HepG2 (cell line): ENCODE measurements around the gene ZNF132. TPM values are rescaled to one million over a fixed set of nuclear protein-coding genes. Genes with fewer than 3 reads are reported as not detected.

Source experiments
- AFF4 ChIP-seq: sonication (generic); formaldehyde crosslinking; IDR thresholded peaks from 2 replicates; pipeline ENCODE4 v1.4.0; 2020; ENCODE audit warnings: missing genetic modification reagents
- CBX5 ChIP-seq: sonication (generic); formaldehyde crosslinking; IDR thresholded peaks from 2 replicates; pipeline ENCODE4 v1.4.0; 2020; ENCODE audit warnings: missing genetic modification reagents, borderline replicate concordance
- CHCHD3 ChIP-seq: sonication (generic); formaldehyde crosslinking; IDR thresholded peaks from 2 replicates; pipeline ENCODE4 v1.8.0; 2022; ENCODE audit warnings: mild to moderate bottlenecking, missing genetic modification reagents, moderate library complexity
- ESRRA ChIP-seq: sonication (generic); formaldehyde crosslinking; IDR thresholded peaks from 2 replicates; pipeline ENCODE4 v1.5.1; 2020; ENCODE audit warnings: mild to moderate bottlenecking, low read depth, missing genetic modification reagents
- KAT8 ChIP-seq: IDR thresholded peaks from 2 replicates; pipeline ENCODE4 v1.6.1; 2016; ENCODE audit warnings: missing genetic modification reagents, missing compliant biosample characterization
- MAFK ChIP-seq, 2 experiments: IDR thresholded peaks in 1 of 2; conservative IDR thresholded peaks in 1 of 2; 2 replicates each; pipeline ENCODE4 v1.6.1; 2011; ENCODE audit warnings: improper control_type of control experiment in 2 of 2, low read length in 2 of 2
- MAZ ChIP-seq, 2 experiments: sonication (generic) in 1 of 2; formaldehyde crosslinking in 1 of 2; IDR thresholded peaks; 2 replicates each; pipeline versions ENCODE4 v1.5.0 to v1.6.1; 2012 to 2020; ENCODE audit warnings: low read depth in 2 of 2, mild to moderate bottlenecking in 2 of 2, borderline replicate concordance in 1 of 2, improper control_type of control experiment in 1 of 2, low read length in 1 of 2, missing genetic modification reagents in 1 of 2, moderate library complexity in 1 of 2
- NBN ChIP-seq: fragments of 450-650 bp; conservative IDR thresholded peaks from 2 replicates; pipeline ENCODE4 v1.6.1; 2017
- ONECUT2 ChIP-seq: sonication (generic); formaldehyde crosslinking; IDR thresholded peaks from 2 replicates; pipeline ENCODE4 v1.4.0; 2020; ENCODE audit warnings: missing genetic modification reagents
- SATB2 ChIP-seq: sonication (generic); formaldehyde crosslinking; IDR thresholded peaks from 2 replicates; pipeline ENCODE4 v1.5.0; 2020; ENCODE audit warnings: missing genetic modification reagents
- SOX13 ChIP-seq, 3 experiments: fragments of 450-650 bp in 1 of 3; sonication (generic) in 1 of 3; formaldehyde crosslinking in 1 of 3; IDR thresholded peaks in 2 of 3; conservative IDR thresholded peaks in 1 of 3; 2 replicates each; pipeline versions ENCODE4 v1.5.0 to v1.6.1; 2016 to 2020; ENCODE audit warnings: antibody characterized with exemption in 1 of 3, mild to moderate bottlenecking in 1 of 3, missing compliant biosample characterization in 1 of 3, missing genetic modification reagents in 1 of 3, moderate library complexity in 1 of 3
- ZC3H13 ChIP-seq: sonication (generic); formaldehyde crosslinking; IDR thresholded peaks from 2 replicates; pipeline ENCODE4 v1.8.1; 2023; ENCODE audit warnings: mild to moderate bottlenecking, missing genetic modification reagents, moderate library complexity
- ZNF143 ChIP-seq: sonication (generic); formaldehyde crosslinking; IDR thresholded peaks from 2 replicates; pipeline ENCODE4 v1.4.0; 2020; ENCODE audit warnings: missing genetic modification reagents
- ZNF180 ChIP-seq: sonication (generic); formaldehyde crosslinking; IDR thresholded peaks from 2 replicates; pipeline ENCODE4 v1.4.0; 2020; ENCODE audit warnings: low read depth, missing genetic modification reagents, borderline replicate concordance
- ZNF207 ChIP-seq: fragments of 450-650 bp; IDR thresholded peaks from 2 replicates; pipeline ENCODE4 v1.6.1; 2016; ENCODE audit warnings: antibody characterized with exemption, borderline replicate concordance
- ZNF350 ChIP-seq: sonication (generic); formaldehyde crosslinking; IDR thresholded peaks from 2 replicates; pipeline ENCODE4 v1.4.0; 2020; ENCODE audit warnings: mild to moderate bottlenecking, low read depth, missing genetic modification reagents, borderline replicate concordance
- ZNF614 ChIP-seq: IDR thresholded peaks from 2 replicates; pipeline ENCODE4 v1.6.1; 2018; ENCODE audit warnings: missing biosample characterization, missing genetic modification reagents, inconsistent platforms, borderline replicate concordance
- ZNF615 ChIP-seq: sonication (generic); formaldehyde crosslinking; IDR thresholded peaks from 2 replicates; pipeline ENCODE4 v1.5.0; 2020; ENCODE audit warnings: mild to moderate bottlenecking, missing genetic modification reagents, borderline replicate concordance
- polyA plus RNA-seq, 8 experiments: library from polyadenylated mRNA; depleted of rRNA in 3 of 8; stranded (reverse) in 7 of 8; unstranded in 1 of 8; fragments of >200 nt; fragmentation: Illumina TruSeq in 4 of 8; extraction: Trizol in 4 of 8; gene quantifications; 2 replicates each; pipeline versions ENCODE4 v1.2.1 to v1.2.3, GENCODE V29; 2011 to 2016; ENCODE audit warnings: low read depth in 4 of 8, missing spikeins in 1 of 8, mixed read lengths in 1 of 8; ENCODE audit not compliant: insufficient read depth in 1 of 8
- total RNA-seq, 5 experiments: library from RNA; depleted of rRNA; stranded (reverse); fragments of >200 nt; fragmentation: Illumina TruSeq; extraction: Trizol; gene quantifications; 2 replicates each; pipeline ENCODE4 v1.2.3, GENCODE V29; 2016; ENCODE audit warnings: low read depth in 1 of 5
- TF ChIP-seq, protein P1 (sequence below): sonication (generic); formaldehyde crosslinking; IDR thresholded peaks from 2 replicates; pipeline ENCODE4 v1.9.0; 2022; ENCODE audit warnings: low read depth, missing genetic modification reagents
- TF ChIP-seq, protein P2 (sequence below): sonication (generic); formaldehyde crosslinking; IDR thresholded peaks from 2 replicates; pipeline ENCODE4 v1.8.1; 2023; ENCODE audit warnings: mild to moderate bottlenecking, missing genetic modification reagents, borderline replicate concordance

Gene ZNF132
- total and polyA plus RNA-seq, 2 of the 13 experiments (the other 11 are each of a cell fraction or from before 2014, with no cell fraction given): not detected

DNA sequence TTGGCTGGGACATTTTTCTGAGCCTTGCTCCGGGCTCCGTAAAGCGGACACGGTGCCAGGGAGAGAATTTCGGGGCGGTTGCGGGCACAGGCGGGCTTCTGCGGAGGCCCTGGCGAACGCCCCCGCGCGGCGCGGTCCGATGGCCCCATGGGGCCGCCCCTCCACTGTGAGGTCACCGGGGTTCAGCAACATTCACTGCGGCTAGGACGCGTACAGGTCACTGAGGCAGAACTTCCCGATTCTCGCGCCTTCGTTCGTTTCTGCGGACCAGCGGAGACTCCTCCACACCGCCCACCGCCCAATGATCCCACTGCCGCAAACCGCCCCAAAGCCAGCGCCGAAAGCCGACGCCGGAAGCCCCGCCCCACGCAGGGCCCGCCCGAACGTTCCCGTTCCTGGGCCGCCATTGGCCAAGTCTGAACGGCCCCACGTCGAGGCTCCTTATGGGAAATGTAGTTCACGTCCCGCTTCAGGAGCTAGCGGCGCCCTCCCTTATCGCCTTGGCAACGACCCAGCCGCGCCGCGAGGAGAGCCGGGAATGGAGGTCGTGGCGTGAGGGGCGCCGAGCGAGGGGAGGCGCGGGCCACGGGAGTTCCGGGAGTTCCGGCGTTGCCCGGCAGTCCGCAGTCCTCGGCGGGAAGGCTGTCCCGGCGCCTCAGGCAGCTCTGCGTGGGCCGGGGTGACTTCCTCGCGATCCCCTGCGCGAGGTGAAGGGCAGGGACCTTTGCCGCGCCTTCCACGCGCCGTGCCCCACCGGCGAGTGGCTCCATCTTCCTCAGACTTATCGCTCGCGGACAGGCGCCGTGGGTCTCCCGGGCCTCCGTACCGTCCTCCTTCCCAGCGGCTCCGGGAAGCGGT is 31.6 kb downstream of the ZNF132 start, which contains the start of gene ZNF584 (continued):
- TF ChIP-seq SATB2 (CRISPR knock-in tag) (no peak), AFF4 (no peak), ONECUT2 (CRISPR knock-in tag) (no peak), MAFK (conservative IDR thresholded peaks at IDR 0.05 in 1 of 2, IDR thresholded peaks at IDR 0.05 in 1 of 2; ENCODE audit: low read length in 2 of 2) (no peak), ZNF350 (peak; percentile 71; the same call in 1 of the 2 replicates), ZNF614 (CRISPR knock-in tag) (no peak; the same call in 1 of the 2 replicates), ZNF180 (CRISPR knock-in tag) (no peak), SOX13 (IDR thresholded peaks at IDR 0.05) (no peak), SOX13 (CRISPR knock-in tag; conservative IDR thresholded peaks at IDR 0.05 in 1 of 2, IDR thresholded peaks at IDR 0.05 in 1 of 2) (no peak; a peak in 1 of 4 replicates), CBX5 (no peak), KAT8 (CRISPR knock-in tag) (peak; percentile 77), MAZ (IDR thresholded peaks at IDR 0.05; ENCODE audit: borderline replicate concordance, low read depth, low read length) (peak; percentile 57; the same call in 1 of the 2 replicates), MAZ (CRISPR knock-in tag; IDR thresholded peaks at IDR 0.05; ENCODE audit: low read depth) (peak; percentile 74), ZNF615 (CRISPR knock-in tag) (no peak), ZNF143 (CRISPR knock-in tag) (peak; percentile 97), CHCHD3 (no peak), ZC3H13 (CRISPR knock-in tag) (peak; percentile 15; the same call in 1 of the 2 replicates), ESRRA (CRISPR knock-in tag) (peak; percentile 43; the same call in 1 of the 2 replicates), ZNF207 (no peak), NBN (no peak)
- TF ChIP-seq, protein P1, sequence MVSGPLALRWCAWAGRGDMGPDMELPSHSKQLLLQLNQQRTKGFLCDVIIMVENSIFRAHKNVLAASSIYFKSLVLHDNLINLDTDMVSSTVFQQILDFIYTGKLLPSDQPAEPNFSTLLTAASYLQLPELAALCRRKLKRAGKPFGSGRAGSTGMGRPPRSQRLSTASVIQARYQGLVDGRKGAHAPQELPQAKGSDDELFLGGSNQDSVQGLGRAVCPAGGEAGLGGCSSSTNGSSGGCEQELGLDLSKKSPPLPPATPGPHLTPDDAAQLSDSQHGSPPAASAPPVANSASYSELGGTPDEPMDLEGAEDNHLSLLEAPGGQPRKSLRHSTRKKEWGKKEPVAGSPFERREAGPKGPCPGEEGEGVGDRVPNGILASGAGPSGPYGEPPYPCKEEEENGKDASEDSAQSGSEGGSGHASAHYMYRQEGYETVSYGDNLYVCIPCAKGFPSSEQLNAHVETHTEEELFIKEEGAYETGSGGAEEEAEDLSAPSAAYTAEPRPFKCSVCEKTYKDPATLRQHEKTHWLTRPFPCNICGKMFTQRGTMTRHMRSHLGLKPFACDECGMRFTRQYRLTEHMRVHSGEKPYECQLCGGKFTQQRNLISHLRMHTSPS (CRISPR knock-in tag): no peak
- TF ChIP-seq, protein P2, sequence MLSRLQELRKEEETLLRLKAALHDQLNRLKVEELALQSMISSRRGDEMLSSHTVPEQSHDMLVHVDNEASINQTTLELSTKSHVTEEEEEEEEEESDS (CRISPR knock-in tag): no peak
